Measurements from ENCODE around the gene SEPTIN3.

GRCh38 chr22:41957941-41958556 is 11.2 kb upstream of the SEPTIN3 start:
- TF ChIP-seq POLR2A (IDR thresholded peaks at IDR 0.05) (no peak), CTCF (IDR thresholded peaks at IDR 0.05) (peak in 1 of 6 experiments; percentile 13)
